H4 (cell line): ENCODE measurements around the gene BRIP1. TPM values are rescaled to one million over a fixed set of nuclear protein-coding genes. Genes with fewer than 3 reads are reported as not detected.

ENCODE experiments used
- DNase-seq: peaks from one replicate; pipeline ENCODE4 v3.0.0-alpha.2; 2015; ENCODE audit warnings: low spot score
- total RNA-seq: library from RNA; depleted of rRNA; stranded (reverse); fragments of >200 nt; shearing (Covaris generic); gene quantifications from 2 replicates; pipeline ENCODE4 v1.2.3, GENCODE V29; 2014; rRNA removed

The BRIP1 gene
- total RNA-seq, 1 experiment from 2014 or later, result 14.6 TPM

GRCh38 chr17:61632826-61633225 lies 230.5 kb downstream of the BRIP1 start:
- no peak for DNase-seq

GRCh38 chr17:61631800-61632199 lies 231.5 kb downstream of the BRIP1 start:
- DNase-seq, result no peak

Other genes starting within 250 kb of the BRIP1 start
- 13.5 and 16.2 TPM in 2 replicates for gene INTS2, start 64.5 kb upstream of the BRIP1 start, total RNA-seq
- gene MED13, start 201.8 kb upstream of the BRIP1 start, total RNA-seq, result 28.1 and 31.5 TPM in 2 replicates